Parathyroid adenoma (tissue), 2 donors: ENCODE data around the gene HSD17B14.

ENCODE experiments used
- H2AFZ ChIP-seq: fragments of 300-600 bp; sonication (generic); one replicate; pipeline ENCODE4 v1.7.0; 2017; ENCODE audit warnings: antibody characterized with exemption, mild to moderate bottlenecking
- H3K27ac ChIP-seq: fragments of 300-600 bp; sonication (generic); one replicate; pipeline ENCODE4 v1.7.0; 2017
- H3K27me3 ChIP-seq: fragments of 300-600 bp; sonication (generic); one replicate; pipeline ENCODE4 v1.7.0; 2017; ENCODE audit warnings: low read length; ENCODE audit not compliant: control insufficient read depth, insufficient read depth
- H3K36me3 ChIP-seq: fragments of 300-600 bp; sonication (generic); one replicate; pipeline ENCODE4 v1.7.0; 2017; ENCODE audit warnings: low read length; ENCODE audit not compliant: control insufficient read depth, insufficient read depth
- H3K4me1 ChIP-seq: fragments of 300-600 bp; sonication (generic); one replicate; pipeline ENCODE4 v1.7.0; 2017; ENCODE audit warnings: control low read depth
- H3K4me2 ChIP-seq: fragments of 300-600 bp; sonication (generic); one replicate; pipeline ENCODE4 v1.7.0; 2017; ENCODE audit warnings: low read length
- H3K4me3 ChIP-seq: fragments of 300-600 bp; sonication (generic); one replicate; pipeline ENCODE4 v1.7.0; 2017; ENCODE audit warnings: low read depth, low read length
- H3K79me2 ChIP-seq: fragments of 300-600 bp; sonication (generic); one replicate; pipeline ENCODE4 v1.7.0; 2017; ENCODE audit warnings: control low read depth
- H3K9ac ChIP-seq: fragments of 300-600 bp; sonication (generic); one replicate; pipeline ENCODE4 v1.7.0; 2017; ENCODE audit warnings: mild to moderate bottlenecking
- H3K9me3 ChIP-seq: fragments of 300-600 bp; sonication (generic); one replicate; pipeline ENCODE4 v1.7.0; 2017; ENCODE audit warnings: low read length; ENCODE audit not compliant: control insufficient read depth
- TF ChIP-seq, protein P1 (sequence below): fragments of 300-600 bp; sonication (generic); IDR thresholded peaks from one replicate; pipeline ENCODE4 v1.7.0; 2017; ENCODE audit warnings: antibody characterized with exemption, mild to moderate bottlenecking
- donor health status: primary hyperparathyroidism.

HSD17B14 gene

DNA sequence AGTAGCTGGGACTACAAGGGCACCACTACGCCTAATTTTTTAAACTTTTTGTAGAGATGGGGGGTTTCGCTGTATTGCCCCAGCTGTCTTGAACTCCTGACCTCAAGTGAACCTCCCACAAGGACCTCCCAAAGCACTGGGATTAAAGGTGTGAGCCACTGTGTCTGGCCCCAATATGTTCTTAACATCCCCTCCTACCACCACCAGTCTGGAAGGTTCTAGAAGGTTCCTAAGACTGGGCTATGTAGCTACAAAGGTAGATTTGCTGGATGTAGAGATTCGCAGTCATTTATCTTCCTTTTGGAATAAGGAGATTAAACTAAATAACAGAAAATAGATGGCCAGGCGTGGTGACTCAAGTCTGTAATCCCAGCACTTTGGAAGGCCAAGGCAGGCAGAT, 5.3 kb downstream of the HSD17B14 start:
- Histone ChIP-seq H3K9ac (no peak overlapping the region), H3K4me3 (no peak overlapping the region), H3K4me2 (no peak overlapping the region), H2AFZ (no peak overlapping the region), H3K27ac (no peak overlapping the region), H3K36me3 (no peaks in the 10 kb centered on the region), H3K79me2 (no peaks in the 10 kb centered on the region), H3K9me3 (no peaks in the 10 kb centered on the region), H3K27me3 (no peaks in the 10 kb centered on the region), H3K4me1 (no peaks in the 10 kb centered on the region)
- TF ChIP-seq, protein P1, sequence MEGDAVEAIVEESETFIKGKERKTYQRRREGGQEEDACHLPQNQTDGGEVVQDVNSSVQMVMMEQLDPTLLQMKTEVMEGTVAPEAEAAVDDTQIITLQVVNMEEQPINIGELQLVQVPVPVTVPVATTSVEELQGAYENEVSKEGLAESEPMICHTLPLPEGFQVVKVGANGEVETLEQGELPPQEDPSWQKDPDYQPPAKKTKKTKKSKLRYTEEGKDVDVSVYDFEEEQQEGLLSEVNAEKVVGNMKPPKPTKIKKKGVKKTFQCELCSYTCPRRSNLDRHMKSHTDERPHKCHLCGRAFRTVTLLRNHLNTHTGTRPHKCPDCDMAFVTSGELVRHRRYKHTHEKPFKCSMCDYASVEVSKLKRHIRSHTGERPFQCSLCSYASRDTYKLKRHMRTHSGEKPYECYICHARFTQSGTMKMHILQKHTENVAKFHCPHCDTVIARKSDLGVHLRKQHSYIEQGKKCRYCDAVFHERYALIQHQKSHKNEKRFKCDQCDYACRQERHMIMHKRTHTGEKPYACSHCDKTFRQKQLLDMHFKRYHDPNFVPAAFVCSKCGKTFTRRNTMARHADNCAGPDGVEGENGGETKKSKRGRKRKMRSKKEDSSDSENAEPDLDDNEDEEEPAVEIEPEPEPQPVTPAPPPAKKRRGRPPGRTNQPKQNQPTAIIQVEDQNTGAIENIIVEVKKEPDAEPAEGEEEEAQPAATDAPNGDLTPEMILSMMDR: no peak

DNA sequence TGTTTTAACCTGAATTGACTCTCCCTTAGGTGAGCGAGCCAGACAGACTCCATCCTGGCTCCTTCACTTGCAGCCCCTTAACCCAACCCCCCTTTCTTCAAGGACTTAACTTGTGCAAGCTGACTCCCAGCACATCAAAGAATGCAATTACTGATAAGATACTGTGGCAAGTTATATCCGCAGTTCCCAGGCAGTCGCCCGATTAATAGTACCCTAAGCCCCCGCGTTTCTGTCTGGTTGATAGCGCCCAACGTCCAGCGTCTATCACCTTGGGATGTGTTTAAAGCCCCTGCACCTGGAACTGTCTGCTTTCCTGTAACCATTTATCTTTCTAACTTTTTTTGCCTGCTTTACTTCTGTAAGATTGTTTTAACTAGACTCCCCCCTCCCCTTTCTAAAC, 6.2 kb downstream of the HSD17B14 start:
- Histone ChIP-seq H3K9ac (no peak overlapping the region), H3K9me3 (no peaks in the 10 kb centered on the region), H3K4me3 (no peak overlapping the region), H3K36me3 (no peaks in the 10 kb centered on the region), H3K79me2 (no peaks in the 10 kb centered on the region), H3K27me3 (no peaks in the 10 kb centered on the region), H2AFZ (no peak overlapping the region), H3K27ac (no peak overlapping the region), H3K4me2 (no peak overlapping the region), H3K4me1 (no peaks in the 10 kb centered on the region)
- TF ChIP-seq, protein P1: no peak

DNA sequence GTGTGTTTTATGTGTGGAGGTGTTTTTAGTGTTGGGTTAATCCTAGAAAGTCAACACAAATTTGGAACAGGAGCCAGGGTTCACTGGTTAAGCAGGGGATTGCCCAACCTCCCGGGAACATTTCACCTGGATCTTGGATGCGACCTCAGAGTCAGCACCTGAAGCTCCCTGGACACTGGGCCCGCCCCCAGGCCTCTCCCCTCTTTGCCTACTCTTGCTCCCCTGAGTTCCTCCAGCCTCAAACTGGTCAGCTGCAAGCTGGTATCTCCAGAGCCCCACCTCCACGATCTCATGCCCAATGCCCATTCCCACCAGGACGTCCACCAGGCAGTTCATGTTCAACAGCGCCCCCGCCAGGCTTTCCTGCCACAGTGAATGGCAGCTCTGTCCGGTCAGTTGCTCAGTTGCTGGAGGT, 9.7 kb downstream of the HSD17B14 start:
- Histone ChIP-seq H3K4me3 (no peak overlapping the region), H3K27ac (no peak overlapping the region), H3K27me3 (no peaks in the 10 kb centered on the region), H3K36me3 (no peaks in the 10 kb centered on the region), H3K79me2 (no peaks in the 10 kb centered on the region), H2AFZ (no peak overlapping the region), H3K4me2 (no peak overlapping the region), H3K4me1 (no peaks in the 10 kb centered on the region), H3K9ac (no peak overlapping the region), H3K9me3 (no peaks in the 10 kb centered on the region)
- TF ChIP-seq, protein P1: no peak

DNA sequence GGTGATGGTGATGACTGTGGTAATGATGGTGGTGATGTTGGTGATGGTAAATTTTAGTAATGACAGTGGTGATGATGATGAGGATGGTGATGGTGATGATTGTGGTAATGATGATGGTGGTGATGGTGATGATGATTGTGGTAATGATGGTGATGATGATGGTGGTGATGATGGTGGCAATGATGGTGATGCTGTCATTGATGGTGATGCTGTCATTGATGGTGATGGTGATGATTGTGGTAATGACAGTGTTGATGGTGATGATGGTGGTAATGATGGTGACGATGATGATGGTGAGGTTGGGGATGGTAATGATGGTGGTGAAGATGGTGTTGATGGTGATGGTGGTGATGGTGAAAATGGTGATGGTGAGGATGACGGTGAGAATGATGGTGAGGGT, 13.8 kb downstream of the HSD17B14 start:
- Histone ChIP-seq H3K9me3 (no peaks in the 10 kb centered on the region), H3K4me3 (no peak overlapping the region), H3K4me2 (no peak overlapping the region), H2AFZ (no peak overlapping the region), H3K9ac (no peak overlapping the region), H3K36me3 (no peaks in the 10 kb centered on the region), H3K4me1 (peaks cover 16% of the 10 kb centered on the region), H3K79me2 (no peaks in the 10 kb centered on the region), H3K27me3 (no peaks in the 10 kb centered on the region), H3K27ac (no peak overlapping the region)
- TF ChIP-seq, protein P1: no peak

DNA sequence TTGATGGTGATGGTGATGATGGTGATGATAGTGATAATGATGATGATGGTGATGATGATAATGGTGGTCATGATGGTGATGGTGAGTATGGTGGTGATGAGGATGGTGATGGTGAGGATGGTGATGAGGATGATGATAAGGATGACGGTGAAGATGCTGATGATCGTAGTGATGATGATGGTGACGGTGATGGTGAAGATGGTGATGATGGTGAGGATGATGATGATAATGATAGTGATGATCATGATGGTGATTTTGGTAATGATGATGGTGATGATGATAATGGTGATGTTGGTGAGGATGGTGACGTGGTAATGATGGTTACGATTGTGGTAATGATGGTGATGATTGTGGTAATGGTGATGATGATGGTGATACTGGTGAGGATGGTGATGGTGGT, 14.7 kb downstream of the HSD17B14 start:
- Histone ChIP-seq H2AFZ (no peak overlapping the region), H3K9me3 (no peaks in the 10 kb centered on the region), H3K27ac (no peak overlapping the region), H3K4me1 (peaks cover 16% of the 10 kb centered on the region), H3K27me3 (no peaks in the 10 kb centered on the region), H3K4me3 (no peak overlapping the region), H3K79me2 (no peaks in the 10 kb centered on the region), H3K36me3 (no peaks in the 10 kb centered on the region), H3K9ac (no peak overlapping the region), H3K4me2 (no peak overlapping the region)
- TF ChIP-seq, protein P1: no peak
